HEK293 (cell line): Measurements from ENCODE around the gene MAGI1.

Experiments used
- CTCF ChIA-PET: fragments of 350-600 bp; formaldehyde crosslinking; extraction: SDS; loops from one replicate; lab custom pipeline; 2021; ENCODE audit warnings: antibody characterized with exemption; lab: Yijun Ruan, JAX
- POLR2A ChIA-PET: fragments of 300-600 bp; formaldehyde crosslinking; extraction: SDS; loops from one replicate; lab custom pipeline; 2020; ENCODE audit warnings: antibody characterized with exemption, inconsistent platforms; lab: Yijun Ruan, JAX
- H3K27ac ChIP-seq: fragments of 200-500 bp; sonication (Bioruptor generic); 2 replicates; pipeline ENCODE4 v1.5.1; 2014; ENCODE audit warnings: low read depth, low read length, control low read depth, inconsistent platforms; ENCODE audit errors: extremely low read depth
- H3K36me3 ChIP-seq, 2 experiments: fragments of 200-500 bp in 1 of 2; sonication (Bioruptor generic) in 1 of 2; 1 replicate in 1 of 2; 2 replicates in 1 of 2; pipeline ENCODE4 v1.5.1; 2014 to 2017; ENCODE audit warnings: inconsistent platforms in 2 of 2, low read length in 2 of 2; ENCODE audit not compliant: control insufficient read depth in 2 of 2, insufficient read depth in 1 of 2
- H3K4me1 ChIP-seq: fragments of 200-500 bp; sonication (Bioruptor generic); 2 replicates; pipeline ENCODE4 v1.5.1; 2014; ENCODE audit warnings: mild to moderate bottlenecking, low read length, inconsistent platforms; ENCODE audit not compliant: control insufficient read depth, insufficient read depth
- H3K4me3 ChIP-seq: 2 replicates; pipeline ENCODE4 v1.5.1; 2011; ENCODE audit warnings: low read depth, mild to moderate bottlenecking, control low read depth, low read length, moderate library complexity
- H3K9me3 ChIP-seq: fragments of 200-500 bp; sonication (Bioruptor generic); 2 replicates; pipeline ENCODE4 v1.5.1; 2014; ENCODE audit warnings: low read depth, low read length, inconsistent platforms; ENCODE audit not compliant: control insufficient read depth, insufficient read depth
- ELK4 ChIP-seq: IDR thresholded peaks from 2 replicates; pipeline ENCODE4 v1.6.1; 2011; ENCODE audit warnings: mild to moderate bottlenecking, low read depth, low read length, borderline replicate concordance
- GLI2 ChIP-seq: fragments of 450-650 bp; formaldehyde crosslinking; IDR thresholded peaks from 2 replicates; pipeline ENCODE4; 2017; ENCODE audit warnings: missing biosample characterization, missing genetic modification characterization, low read depth, borderline replicate concordance
- GLIS1 ChIP-seq: fragments of 450-650 bp; formaldehyde crosslinking; IDR thresholded peaks from 2 replicates; pipeline ENCODE4 v1.5.1; 2016; ENCODE audit warnings: missing biosample characterization, missing genetic modification characterization
- SETDB1 ChIP-seq: IDR thresholded peaks from one replicate; pipeline ENCODE4 v1.6.1; 2017; ENCODE audit warnings: mild to moderate bottlenecking, low read length, moderate library complexity, mixed read lengths; ENCODE audit not compliant: insufficient read length
- SP3 ChIP-seq: fragments of 450-650 bp; formaldehyde crosslinking; IDR thresholded peaks from 2 replicates; pipeline ENCODE4 v1.5.1; 2016; ENCODE audit warnings: missing biosample characterization, missing genetic modification characterization
- ZBTB7A ChIP-seq: fragments of 450-650 bp; formaldehyde crosslinking; IDR thresholded peaks from 2 replicates; pipeline ENCODE4 v1.5.1; 2016; ENCODE audit warnings: low read depth, missing biosample characterization, missing genetic modification characterization
- ZFP69B ChIP-seq: fragments of 450-650 bp; formaldehyde crosslinking; IDR thresholded peaks from 2 replicates; pipeline ENCODE4 v1.5.1; 2016; ENCODE audit warnings: missing biosample characterization, missing genetic modification characterization
- ZNF121 ChIP-seq: fragments of 450-650 bp; formaldehyde crosslinking; IDR thresholded peaks from 2 replicates; pipeline ENCODE4 v1.5.1; 2016; ENCODE audit warnings: missing biosample characterization, missing genetic modification characterization
- ZNF19 ChIP-seq: fragments of 450-650 bp; formaldehyde crosslinking; IDR thresholded peaks from 2 replicates; pipeline ENCODE4; 2016; ENCODE audit warnings: missing biosample characterization, missing genetic modification characterization, low read depth
- ZNF341 ChIP-seq: fragments of 450-650 bp; formaldehyde crosslinking; IDR thresholded peaks from 2 replicates; pipeline ENCODE4; 2016; ENCODE audit warnings: low read depth, missing biosample characterization, missing genetic modification characterization
- ZNF416 ChIP-seq: fragments of 450-650 bp; formaldehyde crosslinking; IDR thresholded peaks from 2 replicates; pipeline ENCODE4 v1.5.1; 2016; ENCODE audit warnings: missing biosample characterization, missing genetic modification characterization
- ZNF48 ChIP-seq: fragments of 450-650 bp; formaldehyde crosslinking; IDR thresholded peaks from 2 replicates; pipeline ENCODE4 v1.5.1; 2016; ENCODE audit warnings: missing biosample characterization, missing genetic modification characterization
- ZNF623 ChIP-seq: fragments of 450-650 bp; formaldehyde crosslinking; IDR thresholded peaks from 2 replicates; pipeline ENCODE4 v1.5.1; 2016; ENCODE audit warnings: missing biosample characterization, missing genetic modification characterization
- ZNF707 ChIP-seq: fragments of 450-650 bp; formaldehyde crosslinking; IDR thresholded peaks from 2 replicates; pipeline ENCODE4 v1.5.1; 2016; ENCODE audit warnings: missing biosample characterization, missing genetic modification characterization
- ZNF791 ChIP-seq: fragments of 450-650 bp; formaldehyde crosslinking; IDR thresholded peaks from 2 replicates; pipeline ENCODE4 v1.5.1; 2016; ENCODE audit warnings: missing biosample characterization, missing genetic modification characterization
- TF ChIP-seq, protein P1 (sequence below): fragments of 450-650 bp; formaldehyde crosslinking; IDR thresholded peaks from 2 replicates; pipeline ENCODE4; 2016; ENCODE audit warnings: missing biosample characterization, missing genetic modification characterization
- TF ChIP-seq, protein P2 (sequence below): fragments of 450-650 bp; formaldehyde crosslinking; IDR thresholded peaks from 2 replicates; pipeline ENCODE4 v1.5.1; 2016; ENCODE audit warnings: missing biosample characterization, missing genetic modification characterization

Gene MAGI1

DNA sequence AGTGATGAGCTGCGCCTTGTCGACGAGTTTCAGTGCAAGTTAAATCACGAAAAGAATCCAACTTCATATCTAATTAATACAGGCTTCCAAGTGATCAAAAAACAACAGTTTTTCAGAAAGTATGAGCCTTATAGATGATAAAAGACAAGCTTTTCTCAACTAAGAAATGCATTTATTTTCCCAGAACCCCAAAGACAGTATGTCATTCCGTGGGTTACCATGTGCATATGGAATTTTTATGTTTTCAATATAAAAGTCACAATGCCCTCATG is 442.8 kb downstream of the MAGI1 start:
- no peak for TF ChIP-seq ZBTB7A (tag by site-specific recombination)
- TF ChIP-seq ZNF341 (tag by site-specific recombination), result no peak
- TF ChIP-seq ZNF416 (tag by site-specific recombination), result no peak
- TF ChIP-seq GLI2 (tag by site-specific recombination), result no peak
- TF ChIP-seq ZNF19 (tag by site-specific recombination), result no peak
- CTCF ChIA-PET, result interaction anchor here (1.4 to 1.5 kb wide), 2 partner anchors 77 to 136 kb away, joined by 4 read pairs; no protein-coding TSS in a partner anchor
- H3K4me3 ChIP-seq, result no peak overlapping the region
- no peak overlapping the region for H3K27ac ChIP-seq
- POLR2A ChIA-PET, result no interaction called here
- peaks cover 4% of the 10 kb centered on the region; the same call in 1 of the 2 replicates for H3K4me1 ChIP-seq
- no peaks in the 10 kb centered on the region for H3K9me3 ChIP-seq
- H3K36me3 ChIP-seq, result no peaks in the 10 kb centered on the region

GRCh38 chr3:65595222-65596028 is 443.3 kb downstream of the MAGI1 start:
- Histone ChIP-seq H3K4me1 (peaks cover 4% of the 10 kb centered on the region; the same call in 1 of the 2 replicates), H3K36me3 (no peaks in the 10 kb centered on the region), H3K9me3 (no peaks in the 10 kb centered on the region), H3K4me3 (no peak overlapping the region), H3K27ac (no peak overlapping the region)
- ChIA-PET CTCF (interaction anchor here (1.5 kb wide), 1 partner anchor 137 kb away, joined by 4 read pairs; no protein-coding TSS in a partner anchor), POLR2A (no interaction called here)
- no peak for TF ChIP-seq ZNF791 (tag by site-specific recombination)
- TF ChIP-seq, protein P1, sequence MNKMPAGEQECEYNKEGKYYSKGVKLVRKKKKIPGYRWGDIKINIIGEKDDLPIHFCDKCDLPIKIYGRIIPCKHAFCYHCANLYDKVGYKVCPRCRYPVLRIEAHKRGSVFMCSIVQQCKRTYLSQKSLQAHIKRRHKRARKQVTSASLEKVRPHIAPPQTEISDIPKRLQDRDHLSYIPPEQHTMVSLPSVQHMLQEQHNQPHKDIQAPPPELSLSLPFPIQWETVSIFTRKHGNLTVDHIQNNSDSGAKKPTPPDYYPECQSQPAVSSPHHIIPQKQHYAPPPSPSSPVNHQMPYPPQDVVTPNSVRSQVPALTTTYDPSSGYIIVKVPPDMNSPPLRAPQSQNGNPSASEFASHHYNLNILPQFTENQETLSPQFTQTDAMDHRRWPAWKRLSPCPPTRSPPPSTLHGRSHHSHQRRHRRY (tag by site-specific recombination), result no peak
- peak; percentile 45 for TF ChIP-seq GLIS1

GRCh38 chr3:65593780-65594752 is 444.7 kb downstream of the MAGI1 start:
- POLR2A ChIA-PET, result no interaction called here
- no peaks in the 10 kb centered on the region for H3K36me3 ChIP-seq
- no peak overlapping the region for H3K4me3 ChIP-seq
- H3K9me3 ChIP-seq, result no peaks in the 10 kb centered on the region
- CTCF ChIA-PET, result interaction anchor here (0.6 to 1.5 kb wide), 2 partner anchors 65 to 138 kb away, joined by 3 to 4 read pairs; no protein-coding TSS in a partner anchor
- peaks cover 4% of the 10 kb centered on the region; the same call in 1 of the 2 replicates for H3K4me1 ChIP-seq
- H3K27ac ChIP-seq, result no peak overlapping the region
- TF ChIP-seq, protein P2, sequence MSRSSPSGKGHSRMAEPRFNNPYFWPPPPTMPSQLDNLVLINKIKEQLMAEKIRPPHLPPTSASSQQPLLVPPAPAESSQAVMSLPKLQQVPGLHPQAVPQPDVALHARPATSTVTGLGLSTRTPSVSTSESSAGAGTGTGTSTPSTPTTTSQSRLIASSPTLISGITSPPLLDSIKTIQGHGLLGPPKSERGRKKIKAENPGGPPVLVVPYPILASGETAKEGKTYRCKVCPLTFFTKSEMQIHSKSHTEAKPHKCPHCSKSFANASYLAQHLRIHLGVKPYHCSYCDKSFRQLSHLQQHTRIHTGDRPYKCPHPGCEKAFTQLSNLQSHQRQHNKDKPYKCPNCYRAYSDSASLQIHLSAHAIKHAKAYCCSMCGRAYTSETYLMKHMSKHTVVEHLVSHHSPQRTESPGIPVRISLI (tag by site-specific recombination), result no peak
- TF ChIP-seq ZNF623 (tag by site-specific recombination) (no peak), SP3 (tag by site-specific recombination) (no peak), ZNF48 (tag by site-specific recombination) (no peak), ELK4 (no peak), ZNF707 (tag by site-specific recombination) (no peak), SETDB1 (no peak), ZFP69B (tag by site-specific recombination) (no peak), ZNF121 (tag by site-specific recombination) (no peak)
